Measurements from ENCODE around the gene KIAA1191.
"Not testable (repeated sequence)": the region's sequence is repeated elsewhere in the genome, so short reads cannot be mapped to it uniquely, and the experiment has no call there.

KIAA1191 gene

DNA sequence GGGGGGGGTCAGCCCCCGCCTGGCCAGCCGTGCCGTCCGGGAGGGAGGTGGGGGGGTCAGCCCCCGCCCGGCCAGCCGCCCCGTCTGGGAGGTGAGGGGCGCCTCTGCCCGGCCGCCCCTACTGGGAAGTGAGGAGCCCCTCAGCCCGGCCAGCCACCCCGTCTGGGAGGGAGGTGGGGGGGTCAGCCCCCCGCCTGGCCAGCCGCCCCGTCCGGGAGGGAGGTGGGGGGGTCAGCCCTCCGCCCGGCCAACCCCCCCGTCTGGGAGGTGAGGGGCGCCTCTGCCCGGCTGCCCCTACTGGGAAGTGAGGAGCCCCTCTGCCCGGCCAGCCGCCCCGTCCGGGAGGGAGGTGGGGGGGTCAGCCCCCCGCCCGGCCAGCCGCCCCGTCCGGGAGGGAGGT lies 56.2 kb downstream of the KIAA1191 start:
- DNase-seq, result not testable (repeated sequence)

All from NCI-H1105 (cell line).